GM12892 (cell line): ENCODE measurements around the gene PFN4.

Source experiments
- POLR2AphosphoS5 ChIP-seq: IDR thresholded peaks from 2 replicates; pipeline ENCODE4 v1.6.1; 2011; ENCODE audit warnings: low read depth, low read length, control low read depth
- TAF1 ChIP-seq: IDR thresholded peaks from 2 replicates; pipeline ENCODE4 v1.6.1; 2011; ENCODE audit warnings: low read depth, mild to moderate bottlenecking, control low read depth, low read length, borderline replicate concordance

DNA sequence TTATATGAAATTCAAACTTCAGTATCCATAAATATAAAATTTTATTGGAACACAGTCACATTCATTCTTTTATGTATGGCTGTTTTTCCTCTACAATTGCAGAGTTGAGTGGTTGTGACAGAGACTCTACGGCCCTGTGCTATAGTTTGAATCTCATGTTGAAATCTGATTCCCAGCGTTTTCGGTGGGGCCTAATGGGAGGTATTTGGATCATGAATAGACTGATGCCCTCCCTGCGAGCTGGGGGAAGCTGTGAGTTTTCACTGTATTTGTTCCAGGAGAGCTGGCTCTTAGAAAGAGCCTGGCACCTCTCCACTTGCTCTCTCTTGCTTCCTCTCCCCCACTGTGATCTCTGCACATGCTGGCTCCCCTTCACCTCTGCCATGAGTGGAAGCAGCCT is 1.7 kb downstream of the PFN4 start:
- no peak for TF ChIP-seq POLR2AphosphoS5
- TF ChIP-seq TAF1, result no peak
